PC-9 (cell line): ENCODE data around the gene SPARC.

Source experiments
- CTCF ChIP-seq: fragments of 200-600 bp; sonication (generic); conservative IDR thresholded peaks from 2 replicates; pipeline ENCODE4 v1.6.1; 2017; ENCODE audit warnings: mixed run types, antibody characterized with exemption, mild to moderate bottlenecking, moderate library complexity
- EZH2 ChIP-seq: fragments of 200-600 bp; sonication (generic); IDR thresholded peaks from 2 replicates; pipeline ENCODE4 v1.8.0; 2017; ENCODE audit warnings: antibody characterized with exemption, low read depth

GRCh38 chr5:151685749-151686673 lies 704 bp downstream of the SPARC start:
- TF ChIP-seq CTCF, result no peak
- no peak for TF ChIP-seq EZH2
